Esophagus squamous epithelium (tissue), 5 donors: Measurements from ENCODE around the gene KCNQ1. TPM values are rescaled to one million over a fixed set of nuclear protein-coding genes. Genes with fewer than 3 reads are reported as not detected.
"Not testable (repeated sequence)": the region's sequence is repeated elsewhere in the genome, so short reads cannot be mapped to it uniquely, and the experiment has no call there.

ENCODE experiments used
- DNase-seq: peaks from one replicate; lab custom pipeline; 2025; lab: John Stamatoyannopoulos, UW
- H3K27ac ChIP-seq, 4 donors: fragments of 200-600 bp; sonication (generic); one replicate each; pipeline ENCODE4 v1.5.1; 2016 to 2019; ENCODE audit warnings: mild to moderate bottlenecking in 1 of 4
- H3K27me3 ChIP-seq, 4 donors: fragments of 200-600 bp; sonication (generic); 1 replicate in 3 of 4; 2 replicates in 1 of 4; pipeline versions ENCODE4 v1.5.1 to v1.6.0; 2017 to 2021; ENCODE audit warnings: antibody characterized with exemption in 1 of 4
- H3K36me3 ChIP-seq, 3 donors: fragments of 200-600 bp; sonication (generic); one replicate each; pipeline ENCODE4 v1.5.1; 2016 to 2019
- H3K4me1 ChIP-seq, 3 donors: fragments of 200-600 bp; sonication (generic); one replicate each; pipeline ENCODE4 v1.5.1; 2017 to 2019
- H3K4me3 ChIP-seq, 4 donors: fragments of 200-600 bp; sonication (generic); 1 replicate in 3 of 4; 2 replicates in 1 of 4; pipeline ENCODE4 v1.5.1; 2016 to 2019; ENCODE audit warnings: mild to moderate bottlenecking in 2 of 4, moderate library complexity in 1 of 4
- H3K9me3 ChIP-seq, 3 donors: fragments of 200-600 bp; sonication (generic); one replicate each; pipeline ENCODE4 v1.5.1; 2016 to 2019
- CTCF ChIP-seq, 6 experiments: fragments of 450-650 bp in 4 of 6; fragments of 200-600 bp in 2 of 6; sonication (generic) in 2 of 6; IDR thresholded peaks; one replicate each; pipeline ENCODE4 v1.5.1; 2016 to 2019; ENCODE audit warnings: antibody characterized with exemption in 6 of 6, mild to moderate bottlenecking in 4 of 6, moderate library complexity in 4 of 6
- POLR2A ChIP-seq, 4 donors: fragments of 450-650 bp; IDR thresholded peaks; one replicate each; pipeline ENCODE4 v1.6.1; 2017; ENCODE audit warnings: antibody characterized with exemption in 4 of 4, mild to moderate bottlenecking in 4 of 4, moderate library complexity in 3 of 4
- WGBS, 2 donors: methylation state at CpG; one replicate each; pipeline ENCODE4 v1.1.5; 2018; 5-methylcytosine and 5-hydroxymethylcytosine counted together
- intact Hi-C: fragments of 100-400 bp; cut with DNase I; formaldehyde crosslinking; loops from one replicate; pipeline ENCODE4 v1.15.0; 2022
- total RNA-seq, 4 donors: library from RNA; depleted of rRNA; stranded (reverse); fragments of >200 nt; gene quantifications; one replicate each; pipeline ENCODE4 v1.1.0, GENCODE V29; 2016
- donor health status: DM: yes; HTN: yes; CAD: no.

KCNQ1 gene
- total RNA-seq, 4 donors from 2014 or later: 0.61 to 3.1 (median 0.72) TPM

GRCh38 chr11:2489083-2489482, 44.3 kb downstream of the KCNQ1 start:
- Histone ChIP-seq H3K4me1 (no peaks in the 10 kb centered on the region), H3K4me3 (no peak overlapping the region), H3K9me3 (peaks cover 0 to 31% (median 24%) of the 10 kb centered on the region in 3 donors), H3K27ac (no peak overlapping the region), H3K36me3 (no peaks in the 10 kb centered on the region), H3K27me3 (peaks cover 0 to 31% (median 0%) of the 10 kb centered on the region in 4 donors)
- no peak for TF ChIP-seq POLR2A (IDR thresholded peaks at IDR 0.05)
- no peak for TF ChIP-seq CTCF (IDR thresholded peaks at IDR 0.05)
- 11 to 28% methylated on average over 2 of the region's 2 CpGs for WGBS, 2 donors
- intact Hi-C loops: no loop called here
- DNase-seq: no peak

GRCh38 chr11:2497951-2498350, 53.1 kb downstream of the KCNQ1 start:
- H3K4me1 ChIP-seq, intact Hi-C loops, H3K4me3 ChIP-seq, H3K36me3 ChIP-seq, H3K27ac ChIP-seq, DNase-seq: not testable (repeated sequence)
- Histone ChIP-seq H3K27me3 (peaks cover 0 to 17% (median 0%) of the 10 kb centered on the region in 4 donors), H3K9me3 (peaks cover 0 to 28% (median 22%) of the 10 kb centered on the region in 3 donors)
- no CpG with 5 or more reads among the region's 1 CpG for WGBS, 2 donors

GRCh38 chr11:2498750-2499149, 53.9 kb downstream of the KCNQ1 start:
- Histone ChIP-seq H3K4me1 (no peaks in the 10 kb centered on the region), H3K27me3 (peaks cover 0 to 17% (median 0%) of the 10 kb centered on the region in 4 donors), H3K9me3 (peaks cover 0 to 28% (median 22%) of the 10 kb centered on the region in 3 donors), H3K36me3 (no peaks in the 10 kb centered on the region), H3K27ac (no peak overlapping the region), H3K4me3 (no peak overlapping the region)
- intact Hi-C loops: no loop called here
- DNase-seq: no peak
- TF ChIP-seq CTCF (IDR thresholded peaks at IDR 0.05): no peak
- no peak for TF ChIP-seq POLR2A (IDR thresholded peaks at IDR 0.05)
- WGBS, 2 donors: 80 to 94% methylated on average over 2 to 3 of the region's 7 CpGs

GRCh38 chr11:2507212-2507901, 62.5 kb downstream of the KCNQ1 start:
- DNase-seq: no peak
- WGBS, 2 donors: 83 to 91% methylated on average over 7 to 8 of the region's 13 CpGs

GRCh38 chr11:2507945-2508749, 63.3 kb downstream of the KCNQ1 start:
- WGBS, 2 donors: 86 to 90% methylated on average over 6 to 8 of the region's 12 CpGs
- Histone ChIP-seq H3K4me3 (no peak overlapping the region), H3K27ac (no peak overlapping the region), H3K9me3 (no peaks in the 10 kb centered on the region), H3K36me3 (no peaks in the 10 kb centered on the region), H3K4me1 (peaks cover 0 to 28% (median 5%) of the 10 kb centered on the region in 3 donors), H3K27me3 (peaks cover 0 to 9% (median 0%) of the 10 kb centered on the region in 4 donors)
- TF ChIP-seq POLR2A (IDR thresholded peaks at IDR 0.05): no peak
- no peak for TF ChIP-seq CTCF (IDR thresholded peaks at IDR 0.05)
- DNase-seq: no peak
- intact Hi-C loops: no loop called here

More at GRCh38 chr11:2507212-2507901, 62.5 kb downstream of the KCNQ1 start:
- Histone ChIP-seq H3K4me3 (no peak overlapping the region), H3K9me3 (peaks cover 0 to 4% (median 0%) of the 10 kb centered on the region in 3 donors), H3K4me1 (peaks cover 0 to 27% (median 5%) of the 10 kb centered on the region in 3 donors), H3K27me3 (peaks cover 0 to 9% (median 0%) of the 10 kb centered on the region in 4 donors), H3K27ac (no peak overlapping the region), H3K36me3 (no peaks in the 10 kb centered on the region)
- intact Hi-C loops: no loop called here
- TF ChIP-seq CTCF (IDR thresholded peaks at IDR 0.05) (no peak), POLR2A (IDR thresholded peaks at IDR 0.05) (no peak)
